ENCODE measurements around the gene NTF3.

NTF3 gene

DNA sequence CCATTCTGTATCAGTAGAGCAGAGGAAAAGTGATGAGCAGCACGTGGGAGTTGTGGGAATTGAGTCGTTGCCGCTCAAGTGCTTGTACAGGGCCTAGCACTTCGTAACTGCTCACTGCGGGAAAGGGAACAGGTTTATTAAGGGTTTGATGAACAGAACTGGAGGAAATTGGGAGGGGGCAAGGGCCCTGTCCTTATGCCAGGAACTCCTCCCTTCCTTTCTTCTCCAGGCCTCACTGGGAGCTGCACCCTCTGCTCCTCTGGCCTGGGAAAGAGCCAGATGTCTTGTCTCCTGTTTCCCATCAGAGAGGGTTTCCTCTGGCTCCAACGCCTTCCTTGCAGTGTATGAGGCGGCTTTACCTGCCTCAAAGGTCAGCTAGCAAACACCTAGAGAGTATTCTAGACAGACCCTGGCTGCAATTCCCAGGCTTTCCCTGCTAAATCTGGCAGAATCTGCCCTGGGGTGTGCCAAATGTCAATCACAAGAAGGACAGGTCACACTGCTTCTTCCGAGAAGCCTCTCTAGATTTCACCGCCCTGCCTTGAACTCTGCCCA lies 78.4 kb downstream of the NTF3 start:
- TF ChIP-seq, protein P1, sequence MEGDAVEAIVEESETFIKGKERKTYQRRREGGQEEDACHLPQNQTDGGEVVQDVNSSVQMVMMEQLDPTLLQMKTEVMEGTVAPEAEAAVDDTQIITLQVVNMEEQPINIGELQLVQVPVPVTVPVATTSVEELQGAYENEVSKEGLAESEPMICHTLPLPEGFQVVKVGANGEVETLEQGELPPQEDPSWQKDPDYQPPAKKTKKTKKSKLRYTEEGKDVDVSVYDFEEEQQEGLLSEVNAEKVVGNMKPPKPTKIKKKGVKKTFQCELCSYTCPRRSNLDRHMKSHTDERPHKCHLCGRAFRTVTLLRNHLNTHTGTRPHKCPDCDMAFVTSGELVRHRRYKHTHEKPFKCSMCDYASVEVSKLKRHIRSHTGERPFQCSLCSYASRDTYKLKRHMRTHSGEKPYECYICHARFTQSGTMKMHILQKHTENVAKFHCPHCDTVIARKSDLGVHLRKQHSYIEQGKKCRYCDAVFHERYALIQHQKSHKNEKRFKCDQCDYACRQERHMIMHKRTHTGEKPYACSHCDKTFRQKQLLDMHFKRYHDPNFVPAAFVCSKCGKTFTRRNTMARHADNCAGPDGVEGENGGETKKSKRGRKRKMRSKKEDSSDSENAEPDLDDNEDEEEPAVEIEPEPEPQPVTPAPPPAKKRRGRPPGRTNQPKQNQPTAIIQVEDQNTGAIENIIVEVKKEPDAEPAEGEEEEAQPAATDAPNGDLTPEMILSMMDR (conservative IDR thresholded peaks at IDR 0.05; ENCODE audit: low read depth), result no peak
- no peak overlapping the region for H3K27ac ChIP-seq
- POLR2A ChIA-PET (ENCODE audit: low non-redundant PET), result no interaction called here
- DNase-seq (ENCODE audit: low spot score), result no peak
- CTCF ChIA-PET, result no interaction called here

DNA sequence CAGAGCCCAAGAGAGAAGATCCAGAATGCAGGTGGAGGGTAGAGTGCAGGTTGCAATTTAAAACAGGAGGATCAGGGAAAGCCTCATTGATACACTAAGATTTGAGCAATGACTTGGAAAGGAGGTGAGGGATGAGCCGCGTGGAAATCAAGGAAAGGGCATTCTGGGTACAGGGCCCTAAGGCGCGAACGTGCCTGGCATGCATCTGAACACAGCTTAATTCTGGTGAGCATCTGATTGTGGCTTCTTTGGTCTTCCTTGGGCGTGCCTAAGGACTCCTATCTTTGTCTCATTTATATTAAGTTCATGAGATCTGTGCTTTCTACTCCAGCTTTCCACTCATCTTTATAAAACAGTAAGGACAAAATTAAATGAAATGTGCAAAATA lies 79.3 kb downstream of the NTF3 start:
- POLR2A ChIA-PET (ENCODE audit: low non-redundant PET), result no interaction called here
- CTCF ChIA-PET, result no interaction called here
- no peak for DNase-seq (ENCODE audit: low spot score)
- TF ChIP-seq, protein P1 (conservative IDR thresholded peaks at IDR 0.05; ENCODE audit: low read depth), result no peak
- H3K27ac ChIP-seq, result no peak overlapping the region

DNA sequence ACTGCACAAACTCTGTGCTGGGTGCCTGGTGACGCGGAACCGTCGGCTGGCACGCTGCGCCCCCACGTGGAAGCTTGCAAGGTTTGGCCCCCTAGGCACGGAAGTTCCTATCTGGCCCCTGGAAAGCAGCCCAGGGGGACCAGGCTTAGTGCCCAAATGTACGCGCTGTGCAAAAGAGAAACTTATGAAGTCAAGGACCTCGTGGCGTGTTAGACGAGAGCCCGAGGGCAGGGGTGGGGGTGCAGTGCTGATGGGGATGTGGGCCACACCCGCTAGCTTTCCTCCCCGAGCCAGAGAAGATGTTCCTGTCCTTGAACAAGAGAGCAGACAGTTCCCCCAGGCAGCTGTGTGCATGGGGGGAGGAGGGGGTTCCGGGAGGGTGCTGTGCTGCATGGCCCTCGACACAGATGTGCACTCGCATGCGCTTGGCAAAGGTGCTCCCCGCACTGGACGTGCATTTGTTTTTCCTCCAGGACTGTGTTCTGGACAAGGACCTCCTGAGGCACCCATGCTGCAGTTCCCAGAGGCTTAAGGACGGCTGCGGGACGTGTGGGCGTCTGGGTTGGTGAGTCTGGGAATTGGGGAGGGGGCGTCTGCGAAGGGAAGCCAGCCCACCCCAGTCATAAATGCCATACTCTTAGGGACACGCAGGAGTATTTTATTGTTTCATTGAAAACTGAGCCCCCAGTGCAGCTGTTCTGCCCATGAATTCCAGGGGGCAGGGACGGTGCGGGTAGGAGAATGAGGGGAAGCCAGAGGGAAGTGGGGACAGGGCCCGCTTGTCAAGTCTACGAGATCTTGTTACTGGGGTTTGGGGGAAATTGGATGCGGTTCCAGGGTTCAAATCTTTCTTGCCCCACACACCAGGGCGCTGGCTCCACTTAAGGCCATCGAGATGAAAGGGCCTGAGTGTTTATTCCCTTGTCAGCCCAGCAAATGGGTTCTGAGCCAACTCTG lies 80.0 kb downstream of the NTF3 start:
- TF ChIP-seq, protein P1 (conservative IDR thresholded peaks at IDR 0.05; ENCODE audit: low read depth), result no peak
- H3K27ac ChIP-seq, result no peak overlapping the region
- DNase-seq (ENCODE audit: low spot score), result no peak
- ChIA-PET CTCF (no interaction called here), POLR2A (ENCODE audit: low non-redundant PET) (no interaction called here)

DNA sequence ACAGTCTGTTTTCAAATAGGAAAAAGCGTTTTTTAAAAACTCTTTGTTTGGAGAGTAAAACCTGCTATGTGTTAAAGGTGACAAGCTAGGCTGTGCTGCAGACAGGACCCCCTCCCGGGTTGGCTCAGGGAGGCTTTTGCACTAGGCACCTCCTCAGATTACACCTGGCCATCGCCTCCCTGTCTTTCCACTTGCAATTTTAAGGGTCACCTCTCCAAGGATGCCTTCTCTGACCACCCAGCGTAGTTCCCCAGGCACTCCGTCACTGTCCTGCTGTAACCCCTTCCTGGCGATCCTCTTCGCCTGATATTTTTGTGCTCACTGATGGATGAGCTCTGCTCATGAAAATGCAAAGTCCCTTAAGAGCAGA lies 80.7 kb downstream of the NTF3 start:
- DNase-seq (ENCODE audit: low spot score), result no peak
- ChIA-PET POLR2A (ENCODE audit: low non-redundant PET) (no interaction called here), CTCF (no interaction called here)
- H3K27ac ChIP-seq, result no peak overlapping the region
- TF ChIP-seq, protein P1 (conservative IDR thresholded peaks at IDR 0.05; ENCODE audit: low read depth), result no peak

DNA sequence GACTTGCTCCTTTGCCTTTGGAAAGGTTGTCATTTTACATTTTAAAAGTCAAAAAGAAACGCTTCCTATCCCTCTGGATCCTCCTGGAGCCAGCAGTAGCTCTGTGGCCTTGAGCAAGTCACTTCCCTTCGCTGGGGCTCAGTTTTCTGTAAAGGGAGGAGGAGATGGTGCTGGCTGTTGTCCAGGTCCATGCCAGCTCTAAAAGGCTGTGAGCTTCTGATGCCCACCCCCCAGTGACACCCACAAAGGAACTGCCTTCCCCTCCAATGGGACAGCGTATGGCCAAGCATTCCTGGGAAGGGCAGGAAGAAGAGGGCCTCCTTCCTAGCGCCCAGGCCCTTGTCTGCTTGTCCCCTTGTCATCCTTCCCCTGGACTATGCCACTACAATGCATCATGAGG lies 81.5 kb downstream of the NTF3 start:
- CTCF ChIA-PET, result no interaction called here
- no peak for DNase-seq (ENCODE audit: low spot score)
- TF ChIP-seq, protein P1 (conservative IDR thresholded peaks at IDR 0.05; ENCODE audit: low read depth), result no peak
- H3K27ac ChIP-seq, result no peak overlapping the region
- POLR2A ChIA-PET (ENCODE audit: low non-redundant PET), result no interaction called here

DNA sequence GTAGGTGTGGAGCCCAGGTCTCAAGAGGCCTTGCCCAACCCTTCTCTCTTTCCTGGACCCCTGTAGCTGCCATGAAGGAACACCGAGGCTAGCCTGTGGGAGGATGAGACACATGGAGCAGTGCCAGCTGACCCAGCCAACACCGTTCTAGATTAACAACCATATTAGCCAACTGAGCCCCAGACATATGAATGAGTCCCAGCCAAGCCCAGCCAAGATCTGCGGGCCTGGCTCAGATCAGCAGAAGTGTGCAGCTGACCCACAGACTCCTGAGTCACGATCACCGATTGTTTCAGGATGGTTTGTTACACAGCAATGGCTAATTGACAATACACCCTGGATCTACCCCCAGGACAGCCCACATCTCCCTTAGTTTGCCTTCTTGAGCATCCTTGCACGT lies 82.1 kb downstream of the NTF3 start:
- TF ChIP-seq, protein P1 (conservative IDR thresholded peaks at IDR 0.05; ENCODE audit: low read depth), result no peak
- POLR2A ChIA-PET (ENCODE audit: low non-redundant PET), result no interaction called here
- CTCF ChIA-PET, result no interaction called here
- no peak overlapping the region for H3K27ac ChIP-seq
- no peak for DNase-seq (ENCODE audit: low spot score)

Data from RWPE1 (cell line).